Measurements from ENCODE around the gene DCDC2C.

DNA sequence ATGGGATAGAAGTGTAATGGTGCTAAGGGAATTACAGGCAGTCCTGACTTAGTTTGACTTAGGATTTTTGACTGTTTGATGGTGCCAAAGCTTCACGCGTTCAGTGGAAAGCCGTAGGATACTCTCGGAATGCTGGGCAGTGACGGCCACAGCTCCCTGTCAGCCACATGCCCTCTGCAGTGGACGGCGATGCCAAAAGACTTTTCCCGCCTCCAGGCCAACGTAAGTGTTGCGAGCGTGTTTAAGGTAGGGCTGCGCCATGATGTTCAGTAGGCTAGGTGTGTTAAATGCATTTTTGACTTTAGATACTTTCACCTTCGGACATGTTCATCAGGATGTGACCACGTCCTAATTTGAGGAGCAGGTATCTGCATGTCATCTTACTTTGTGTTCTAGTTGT, 63.4 kb downstream of the DCDC2C start:
- TF ChIP-seq, protein P1, sequence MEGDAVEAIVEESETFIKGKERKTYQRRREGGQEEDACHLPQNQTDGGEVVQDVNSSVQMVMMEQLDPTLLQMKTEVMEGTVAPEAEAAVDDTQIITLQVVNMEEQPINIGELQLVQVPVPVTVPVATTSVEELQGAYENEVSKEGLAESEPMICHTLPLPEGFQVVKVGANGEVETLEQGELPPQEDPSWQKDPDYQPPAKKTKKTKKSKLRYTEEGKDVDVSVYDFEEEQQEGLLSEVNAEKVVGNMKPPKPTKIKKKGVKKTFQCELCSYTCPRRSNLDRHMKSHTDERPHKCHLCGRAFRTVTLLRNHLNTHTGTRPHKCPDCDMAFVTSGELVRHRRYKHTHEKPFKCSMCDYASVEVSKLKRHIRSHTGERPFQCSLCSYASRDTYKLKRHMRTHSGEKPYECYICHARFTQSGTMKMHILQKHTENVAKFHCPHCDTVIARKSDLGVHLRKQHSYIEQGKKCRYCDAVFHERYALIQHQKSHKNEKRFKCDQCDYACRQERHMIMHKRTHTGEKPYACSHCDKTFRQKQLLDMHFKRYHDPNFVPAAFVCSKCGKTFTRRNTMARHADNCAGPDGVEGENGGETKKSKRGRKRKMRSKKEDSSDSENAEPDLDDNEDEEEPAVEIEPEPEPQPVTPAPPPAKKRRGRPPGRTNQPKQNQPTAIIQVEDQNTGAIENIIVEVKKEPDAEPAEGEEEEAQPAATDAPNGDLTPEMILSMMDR (IDR thresholded peaks at IDR 0.05): no peak
- TF ChIP-seq POLR2A (IDR thresholded peaks at IDR 0.05): no peak
- TF ChIP-seq POLR2AphosphoS5 (IDR thresholded peaks at IDR 0.05): no peak

Measured in prostate gland (tissue), 2 donors.